Neural progenitor cell (in vitro differentiated cells): ENCODE data around the gene CLMP.

Experiments used
- CTCF ChIP-seq: fragments of 200-600 bp; sonication (generic); IDR thresholded peaks from 2 replicates; pipeline ENCODE4 v1.5.1; 2017; ENCODE audit warnings: antibody characterized with exemption, mild to moderate bottlenecking
- EZH2phosphoT487 ChIP-seq: fragments of 200-600 bp; sonication (generic); IDR thresholded peaks from 2 replicates; pipeline ENCODE4 v1.6.1; 2017; ENCODE audit warnings: antibody characterized with exemption

GRCh38 chr11:123060277-123061000, 134.6 kb downstream of the CLMP start:
- TF ChIP-seq CTCF = no peak
- no peak for TF ChIP-seq EZH2phosphoT487
